C4-2B (cell line): ENCODE measurements around the gene EDIL3.

Experiments
- H3K27ac ChIP-seq: fragments of 450-650 bp; 2 replicates; pipeline ENCODE4 v1.5.1; 2017
- CTCF ChIP-seq: fragments of 450-650 bp; conservative IDR thresholded peaks from 2 replicates; pipeline ENCODE4 v1.5.1; 2017; ENCODE audit warnings: mild to moderate bottlenecking
- ZFX ChIP-seq: fragments of 450-650 bp; IDR thresholded peaks from 2 replicates; pipeline ENCODE4 v1.6.1; 2017

EDIL3 gene

GRCh38 chr5:83988293-83988685 lies 396.4 kb downstream of the EDIL3 start:
- H3K27ac ChIP-seq: no peak overlapping the region
- TF ChIP-seq CTCF: no peak
- TF ChIP-seq ZFX: no peak

- TF ChIP-seq ZFX (no peak), CTCF (no peak)
- no peak overlapping the region for H3K27ac ChIP-seq
Measured at GRCh38 chr5:83987513-83988292, 397.0 kb downstream of the EDIL3 start.

GRCh38 chr5:83983852-83984251 lies 400.8 kb downstream of the EDIL3 start:
- no peak overlapping the region for H3K27ac ChIP-seq
- no peak for TF ChIP-seq ZFX
- no peak for TF ChIP-seq CTCF

GRCh38 chr5:83973925-83974815 lies 410.5 kb downstream of the EDIL3 start:
- H3K27ac ChIP-seq: no peak overlapping the region
- TF ChIP-seq CTCF: no peak
- TF ChIP-seq ZFX: no peak

- TF ChIP-seq ZFX: no peak
- TF ChIP-seq CTCF: no peak
- H3K27ac ChIP-seq: no peak overlapping the region
Measured at GRCh38 chr5:83972909-83973308, 411.8 kb downstream of the EDIL3 start.

- TF ChIP-seq CTCF: no peak
- TF ChIP-seq ZFX: no peak
- no peak overlapping the region for H3K27ac ChIP-seq
Measured at GRCh38 chr5:83972236-83972635, 412.4 kb downstream of the EDIL3 start.

- no peak overlapping the region for H3K27ac ChIP-seq
Measured at GRCh38 chr5:83967417-83967816, 417.3 kb downstream of the EDIL3 start.

More at GRCh38 chr5:83967417-83967816, 417.3 kb downstream of the EDIL3 start:
- TF ChIP-seq CTCF (no peak), ZFX (no peak)
